SU-DHL-6 (cell line): ENCODE data around the gene HADH.

Experiments used
- H2AFZ ChIP-seq: fragments of 200-600 bp; sonication (generic); 2 replicates; pipeline ENCODE4 v1.6.1; 2014; ENCODE audit warnings: low read depth, mild to moderate bottlenecking, moderate library complexity, mixed read lengths, antibody characterized with exemption, low read length; ENCODE audit not compliant: severe bottlenecking
- H3F3A ChIP-seq: fragments of 200-600 bp; shearing (Covaris generic); 2 replicates; pipeline ENCODE4 v1.6.0; 2016; ENCODE audit warnings: antibody characterized with exemption, mild to moderate bottlenecking; ENCODE audit not compliant: insufficient read depth
- H3K27ac ChIP-seq: fragments of 200-600 bp; sonication (generic); 2 replicates; pipeline ENCODE4 v1.5.1; 2016; ENCODE audit warnings: low read depth, mild to moderate bottlenecking, low read length, moderate library complexity, mixed read lengths
- H3K27me3 ChIP-seq: fragments of 200-600 bp; sonication (generic), shearing (Covaris generic); 2 replicates; pipeline ENCODE4 v1.6.0; 2014; ENCODE audit warnings: mild to moderate bottlenecking, low read length
- H3K36me3 ChIP-seq: fragments of 200-600 bp; sonication (generic); 2 replicates; pipeline ENCODE4 v1.6.1; 2014; ENCODE audit warnings: mild to moderate bottlenecking, low read length, mixed read lengths
- H3K4me2 ChIP-seq: fragments of 300-600, 200-600 bp; shearing (Covaris generic), sonication (generic); 2 replicates; pipeline ENCODE4 v1.6.0; 2014; ENCODE audit warnings: low read length, low read depth, mild to moderate bottlenecking; ENCODE audit not compliant: poor library complexity, severe bottlenecking
- H3K4me3 ChIP-seq: fragments of 200-600 bp; sonication (generic); 2 replicates; pipeline ENCODE4 v1.5.1; 2014; ENCODE audit warnings: antibody characterized with exemption, low read length, mild to moderate bottlenecking, mixed read lengths; ENCODE audit not compliant: insufficient read depth, poor library complexity, severe bottlenecking
- H3K79me2 ChIP-seq: fragments of 200-600 bp; sonication (generic); 2 replicates; pipeline ENCODE4 v1.6.1; 2014; ENCODE audit warnings: mild to moderate bottlenecking, low read length, moderate library complexity; ENCODE audit not compliant: insufficient read depth
- H3K9ac ChIP-seq: fragments of 200-600 bp; sonication (generic); 2 replicates; pipeline ENCODE4 v1.7.0; 2014; ENCODE audit warnings: mild to moderate bottlenecking, low read length
- H3K9me2 ChIP-seq: fragments of 200-600 bp; sonication (generic); replicated peaks from 2 replicates; pipeline ENCODE4 v1.6.1; 2014; ENCODE audit warnings: low read length; ENCODE audit not compliant: insufficient read depth
- H3K9me3 ChIP-seq: fragments of 200-600 bp; sonication (generic); 2 replicates; pipeline ENCODE4 v1.6.1; 2014; ENCODE audit warnings: low read length, mixed read lengths; ENCODE audit not compliant: insufficient read depth
- H4K20me1 ChIP-seq: fragments of 200-600 bp; sonication (generic); 2 replicates; pipeline ENCODE4 v1.6.1; 2014; ENCODE audit warnings: low read depth, mild to moderate bottlenecking, antibody characterized with exemption, low read length, moderate library complexity, mixed read lengths
- CTCF ChIP-seq: fragments of 200-600 bp; sonication (generic); IDR thresholded peaks from one replicate; pipeline ENCODE4 v1.5.1; 2017; ENCODE audit warnings: antibody characterized with exemption, mild to moderate bottlenecking, low read length, moderate library complexity; ENCODE audit not compliant: insufficient read depth, poor library complexity, severe bottlenecking
- EZH2phosphoT487 ChIP-seq: fragments of 200-600 bp; sonication (generic), shearing (Covaris generic); conservative IDR thresholded peaks from 2 replicates; pipeline ENCODE4 v1.6.1; 2018; ENCODE audit warnings: mild to moderate bottlenecking, antibody characterized with exemption, low read length, moderate library complexity, mixed read lengths

The HADH gene

DNA sequence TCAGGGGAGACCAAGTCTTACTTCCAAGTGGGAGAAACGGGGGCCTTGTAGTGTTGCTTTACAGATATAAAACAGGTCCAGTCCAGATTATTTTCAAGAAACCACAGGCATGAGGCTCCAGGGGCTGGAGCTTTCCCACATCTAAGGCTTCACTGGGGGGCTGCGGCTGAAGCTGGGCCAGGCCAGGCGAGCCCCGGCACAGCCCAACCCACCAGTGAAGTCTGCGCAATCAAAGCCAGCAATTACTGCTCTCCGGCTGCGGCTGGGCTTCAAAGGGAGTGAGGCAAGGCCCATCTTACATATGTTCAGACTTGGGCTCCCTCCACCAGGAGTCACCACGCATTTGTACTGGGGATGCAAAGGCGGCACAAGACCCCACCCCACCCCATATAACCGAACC, 61.7 kb downstream of the HADH start:
- no peak overlapping the region for H2AFZ ChIP-seq
- no peak overlapping the region for H3K9ac ChIP-seq
- H3K9me3 ChIP-seq = no peaks in the 10 kb centered on the region
- peaks cover 3% of the 10 kb centered on the region; the same call in 1 of the 2 replicates for H3K36me3 ChIP-seq
- H3K4me3 ChIP-seq = no peak overlapping the region
- H3K27ac ChIP-seq = no peak overlapping the region
- TF ChIP-seq CTCF = no peak
- no peak for TF ChIP-seq EZH2phosphoT487
- H3K27me3 ChIP-seq = no peaks in the 10 kb centered on the region
- no peaks in the 10 kb centered on the region for H4K20me1 ChIP-seq
- no peaks in the 10 kb centered on the region for H3K9me2 ChIP-seq
- H3K4me2 ChIP-seq = no peak overlapping the region
- H3F3A ChIP-seq = no peaks in the 10 kb centered on the region
- no peaks in the 10 kb centered on the region for H3K79me2 ChIP-seq

DNA sequence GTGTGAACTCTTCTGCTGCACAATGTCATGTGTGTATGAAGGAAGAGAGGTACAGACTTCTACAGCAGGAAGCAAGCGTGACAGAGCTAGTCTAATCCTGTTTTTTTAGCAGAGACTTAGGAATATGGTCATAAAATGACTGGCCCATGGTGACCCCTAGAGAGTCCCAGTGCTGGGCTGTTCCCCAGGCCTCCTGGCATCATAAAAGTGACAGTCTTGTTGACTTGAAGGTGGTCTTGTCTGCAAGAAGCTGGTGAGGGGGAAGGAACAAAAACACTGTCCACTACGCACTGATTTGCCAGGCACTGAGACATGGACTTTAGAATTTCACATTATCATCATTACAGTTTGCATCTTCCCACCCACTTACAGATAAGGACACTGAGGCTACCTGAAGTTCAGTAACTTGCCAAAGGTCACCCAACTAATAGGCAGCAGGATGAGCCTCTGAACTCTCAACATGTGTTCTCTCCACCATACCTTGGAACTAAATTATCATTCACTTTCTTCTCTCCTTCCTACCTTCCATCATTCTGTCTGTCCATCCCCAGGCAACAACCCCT, 63.0 kb downstream of the HADH start:
- no peak overlapping the region for H2AFZ ChIP-seq
- no peaks in the 10 kb centered on the region for H3K27me3 ChIP-seq
- H4K20me1 ChIP-seq = no peaks in the 10 kb centered on the region
- H3K4me3 ChIP-seq = no peak overlapping the region
- no peaks in the 10 kb centered on the region for H3K36me3 ChIP-seq
- H3K9me3 ChIP-seq = no peaks in the 10 kb centered on the region
- no peak overlapping the region for H3K27ac ChIP-seq
- no peaks in the 10 kb centered on the region for H3K79me2 ChIP-seq
- H3K9ac ChIP-seq = no peak overlapping the region
- H3K9me2 ChIP-seq = no peaks in the 10 kb centered on the region
- TF ChIP-seq CTCF = no peak
- no peaks in the 10 kb centered on the region for H3F3A ChIP-seq
- no peak overlapping the region for H3K4me2 ChIP-seq

DNA sequence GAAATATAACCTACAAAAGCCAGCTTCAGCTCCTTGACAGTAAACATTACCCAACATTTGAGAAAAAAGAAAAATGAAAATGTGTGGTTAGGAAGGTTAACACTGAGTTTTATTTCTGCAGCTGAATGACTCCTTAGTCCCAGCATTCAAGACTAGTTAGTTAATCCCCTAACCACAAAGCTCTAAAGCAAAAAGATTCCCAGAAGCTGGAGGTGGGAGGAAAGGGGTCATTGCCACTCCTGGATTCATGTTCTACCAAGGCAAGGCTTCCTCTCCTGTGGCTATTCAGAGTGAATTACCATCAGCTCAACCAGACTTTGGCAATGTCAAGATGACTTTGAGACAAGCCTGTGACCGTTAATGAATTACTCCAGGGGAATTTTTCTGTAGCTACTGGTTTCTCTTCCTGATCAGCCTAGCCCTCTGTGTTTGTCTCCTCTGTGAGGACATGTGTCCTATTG, 63.6 kb downstream of the HADH start:
- no peaks in the 10 kb centered on the region for H3K36me3 ChIP-seq
- H3K79me2 ChIP-seq = no peaks in the 10 kb centered on the region
- H3K9me2 ChIP-seq = no peaks in the 10 kb centered on the region
- H3F3A ChIP-seq = no peaks in the 10 kb centered on the region
- no peak overlapping the region for H3K27ac ChIP-seq
- no peaks in the 10 kb centered on the region for H4K20me1 ChIP-seq
- no peak overlapping the region for H3K4me2 ChIP-seq
- H2AFZ ChIP-seq = no peak overlapping the region
- no peak for TF ChIP-seq EZH2phosphoT487
- TF ChIP-seq CTCF = no peak
- H3K9ac ChIP-seq = no peak overlapping the region
- no peaks in the 10 kb centered on the region for H3K9me3 ChIP-seq
- no peak overlapping the region for H3K4me3 ChIP-seq
- H3K27me3 ChIP-seq = no peaks in the 10 kb centered on the region
